ENCODE measurements around the gene TNFRSF25.

DNA sequence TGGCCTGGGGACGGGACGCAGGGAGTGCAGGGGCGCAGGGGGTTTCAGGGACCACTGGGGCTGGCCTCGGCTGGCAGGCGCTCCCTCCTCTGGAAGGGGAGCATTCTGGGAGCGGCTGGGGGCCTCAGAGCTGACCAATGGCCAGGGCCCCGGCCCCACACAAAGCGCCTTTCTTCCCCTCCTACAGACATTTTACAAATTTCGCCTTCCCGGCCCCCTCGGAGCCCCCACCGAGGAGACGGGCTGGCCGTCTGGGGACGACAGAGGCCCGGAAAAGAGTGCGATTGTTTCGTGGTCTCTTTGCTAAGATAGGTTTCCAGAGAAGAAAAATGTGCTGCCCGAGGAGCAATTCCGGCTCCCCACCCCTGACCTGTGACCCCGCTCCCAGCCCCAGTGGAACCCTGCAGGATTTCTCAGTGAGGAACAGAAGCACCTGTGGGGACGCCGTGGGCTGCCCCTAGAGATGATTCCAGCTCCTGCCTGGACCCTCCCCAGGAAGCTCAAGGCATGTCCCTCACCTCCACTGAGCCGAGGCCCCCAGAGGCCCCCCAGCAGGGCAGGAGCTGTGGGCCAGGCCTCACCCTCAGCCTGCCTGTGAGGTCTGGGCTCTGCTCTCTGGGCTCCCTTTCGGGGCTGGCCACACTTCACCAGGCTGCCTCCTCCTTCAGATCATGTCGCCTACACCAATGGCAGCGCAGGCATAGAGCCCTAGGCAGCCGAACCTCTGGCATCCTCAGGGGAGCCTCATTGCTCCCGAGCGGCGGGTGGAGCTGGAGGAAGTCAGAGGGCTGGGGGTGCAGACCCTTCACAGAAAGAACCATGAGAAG, 40.5 kb upstream of the TNFRSF25 start:
- TF ChIP-seq CTCF (IDR thresholded peaks at IDR 0.05; ENCODE audit: low read depth, low read length) (no peak), EZH2phosphoT487 (IDR thresholded peaks at IDR 0.05; ENCODE audit: low read depth) (no peak)

All from OCI-LY3 (cell line).